Gastrocnemius medialis (tissue), 4 donors: ENCODE data around the gene ART4.

Experiments
- POLR2A ChIP-seq, 2 donors: fragments of 450-650 bp; IDR thresholded peaks; one replicate each; pipeline ENCODE4 v1.6.1; 2017; ENCODE audit warnings: antibody characterized with exemption in 2 of 2, mild to moderate bottlenecking in 2 of 2, moderate library complexity in 2 of 2
- TF ChIP-seq, protein P1 (sequence below), 5 experiments: fragments of 450-650 bp in 3 of 5; fragments of 200-600 bp in 2 of 5; sonication (generic) in 2 of 5; IDR thresholded peaks in 4 of 5; conservative IDR thresholded peaks in 1 of 5; 1 replicate in 4 of 5; 2 replicates in 1 of 5; pipeline ENCODE4 v1.5.1; 2016 to 2019; ENCODE audit warnings: antibody characterized with exemption in 5 of 5, mild to moderate bottlenecking in 3 of 5, moderate library complexity in 3 of 5

DNA sequence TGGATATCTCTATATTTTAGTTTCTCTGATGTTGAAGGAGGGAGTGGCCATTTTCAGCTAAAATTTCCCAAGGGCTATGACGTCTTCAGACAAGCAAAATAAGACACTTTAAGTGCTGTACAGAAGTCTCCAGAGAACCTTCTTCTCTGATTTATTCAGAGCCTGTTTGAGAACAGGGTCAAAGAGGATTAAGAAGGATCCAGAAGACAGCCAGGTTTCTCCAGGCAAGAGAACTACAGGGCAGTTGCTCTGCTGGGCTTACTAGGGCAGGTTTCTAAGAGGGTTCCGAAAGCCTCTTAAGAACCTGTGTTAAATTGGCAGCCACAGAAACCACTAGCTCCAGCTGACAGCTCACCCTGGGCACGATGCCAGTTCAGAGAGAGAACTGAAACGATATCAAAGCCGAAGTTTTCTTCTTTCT, 41.1 kb upstream of the ART4 start:
- peak in 1 of 2 donors; percentile 55 for TF ChIP-seq POLR2A (IDR thresholded peaks at IDR 0.05)
- TF ChIP-seq, protein P1, sequence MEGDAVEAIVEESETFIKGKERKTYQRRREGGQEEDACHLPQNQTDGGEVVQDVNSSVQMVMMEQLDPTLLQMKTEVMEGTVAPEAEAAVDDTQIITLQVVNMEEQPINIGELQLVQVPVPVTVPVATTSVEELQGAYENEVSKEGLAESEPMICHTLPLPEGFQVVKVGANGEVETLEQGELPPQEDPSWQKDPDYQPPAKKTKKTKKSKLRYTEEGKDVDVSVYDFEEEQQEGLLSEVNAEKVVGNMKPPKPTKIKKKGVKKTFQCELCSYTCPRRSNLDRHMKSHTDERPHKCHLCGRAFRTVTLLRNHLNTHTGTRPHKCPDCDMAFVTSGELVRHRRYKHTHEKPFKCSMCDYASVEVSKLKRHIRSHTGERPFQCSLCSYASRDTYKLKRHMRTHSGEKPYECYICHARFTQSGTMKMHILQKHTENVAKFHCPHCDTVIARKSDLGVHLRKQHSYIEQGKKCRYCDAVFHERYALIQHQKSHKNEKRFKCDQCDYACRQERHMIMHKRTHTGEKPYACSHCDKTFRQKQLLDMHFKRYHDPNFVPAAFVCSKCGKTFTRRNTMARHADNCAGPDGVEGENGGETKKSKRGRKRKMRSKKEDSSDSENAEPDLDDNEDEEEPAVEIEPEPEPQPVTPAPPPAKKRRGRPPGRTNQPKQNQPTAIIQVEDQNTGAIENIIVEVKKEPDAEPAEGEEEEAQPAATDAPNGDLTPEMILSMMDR (IDR thresholded peaks at IDR 0.05 in 4 of 5, conservative IDR thresholded peaks at IDR 0.05 in 1 of 5) = no peak
